GM18508 (cell line): Measurements from ENCODE around the gene TRAK1.
A peak's percentile ranks its signal among the peaks of the same experiment; 100 is the strongest.

ENCODE experiments used
- ATAC-seq: cut with Tn5 transposase; IDR thresholded peaks from one replicate; pipeline ENCODE4 v1.9.1; 2021; ENCODE audit warnings: moderate number of reproducible peaks; ENCODE audit not compliant: insufficient read depth, unreplicated experiment

TRAK1 gene

GRCh38 chr3:42194943-42195510 lies 103.9 kb downstream of the TRAK1 start:
- ATAC-seq, result no peak

- ATAC-seq, result peak; percentile 73
Observed at GRCh38 chr3:42195879-42196330, 104.7 kb downstream of the TRAK1 start.

GRCh38 chr3:42198709-42199108 lies 107.6 kb downstream of the TRAK1 start:
- no peak for ATAC-seq

GRCh38 chr3:42202217-42202865 lies 111.2 kb downstream of the TRAK1 start:
- ATAC-seq, result no peak

GRCh38 chr3:42204867-42205599 lies 113.9 kb downstream of the TRAK1 start:
- no peak for ATAC-seq

GRCh38 chr3:42205800-42206514 lies 114.8 kb downstream of the TRAK1 start:
- ATAC-seq, result no peak

- ATAC-seq, result no peak
Observed at GRCh38 chr3:42209917-42210316, 118.8 kb downstream of the TRAK1 start.

- no peak for ATAC-seq
Observed at GRCh38 chr3:42210726-42211125, 119.6 kb downstream of the TRAK1 start.

GRCh38 chr3:42213417-42213816 lies 122.3 kb downstream of the TRAK1 start:
- ATAC-seq, result no peak

- ATAC-seq, result no peak
Observed at GRCh38 chr3:42214064-42214463, 122.9 kb downstream of the TRAK1 start.

GRCh38 chr3:42214565-42215283 lies 123.6 kb downstream of the TRAK1 start:
- ATAC-seq, result no peak

- no peak for ATAC-seq
Observed at GRCh38 chr3:42216302-42216701, 125.1 kb downstream of the TRAK1 start.

GRCh38 chr3:42216931-42217333 lies 125.8 kb downstream of the TRAK1 start:
- no peak for ATAC-seq

GRCh38 chr3:42220436-42221121 lies 129.4 kb downstream of the TRAK1 start:
- no peak for ATAC-seq

GRCh38 chr3:42222942-42223693 lies 132.0 kb downstream of the TRAK1 start:
- no peak for ATAC-seq

- ATAC-seq, result no peak
Observed at GRCh38 chr3:42224178-42224577, 133.0 kb downstream of the TRAK1 start.

GRCh38 chr3:42224658-42225421 lies 133.7 kb downstream of the TRAK1 start:
- ATAC-seq, result no peak
